Skeletal muscle satellite cell (primary cell): ENCODE measurements around the gene RASSF5.

Experiments
- H3K27me3 ChIP-seq: 2 replicates; pipeline ENCODE4 v1.7.0; 2013; ENCODE audit warnings: low read length; ENCODE audit not compliant: control insufficient read depth, insufficient read depth
- H3K36me3 ChIP-seq: 2 replicates; pipeline ENCODE4 v1.7.0; 2013; ENCODE audit warnings: mild to moderate bottlenecking, control low read depth, low read length; ENCODE audit not compliant: insufficient read depth
- H3K4me1 ChIP-seq: 2 replicates; pipeline ENCODE4 v1.7.0; 2013; ENCODE audit warnings: low read length; ENCODE audit not compliant: control insufficient read depth, insufficient read depth
- H3K4me2 ChIP-seq: 2 replicates; pipeline ENCODE4 v1.7.0; 2013; ENCODE audit warnings: mild to moderate bottlenecking, low read length
- H3K4me3 ChIP-seq: 2 replicates; pipeline ENCODE4 v1.7.0; 2013; ENCODE audit warnings: low read length
- H3K9ac ChIP-seq: 2 replicates; pipeline ENCODE4 v1.7.0; 2013; ENCODE audit warnings: mild to moderate bottlenecking, low read depth, low read length, moderate library complexity
- H3K9me3 ChIP-seq: replicated peaks from 2 replicates; pipeline ENCODE4 v1.7.0; 2013; ENCODE audit warnings: mild to moderate bottlenecking, control low read depth, low read length

The RASSF5 gene

DNA sequence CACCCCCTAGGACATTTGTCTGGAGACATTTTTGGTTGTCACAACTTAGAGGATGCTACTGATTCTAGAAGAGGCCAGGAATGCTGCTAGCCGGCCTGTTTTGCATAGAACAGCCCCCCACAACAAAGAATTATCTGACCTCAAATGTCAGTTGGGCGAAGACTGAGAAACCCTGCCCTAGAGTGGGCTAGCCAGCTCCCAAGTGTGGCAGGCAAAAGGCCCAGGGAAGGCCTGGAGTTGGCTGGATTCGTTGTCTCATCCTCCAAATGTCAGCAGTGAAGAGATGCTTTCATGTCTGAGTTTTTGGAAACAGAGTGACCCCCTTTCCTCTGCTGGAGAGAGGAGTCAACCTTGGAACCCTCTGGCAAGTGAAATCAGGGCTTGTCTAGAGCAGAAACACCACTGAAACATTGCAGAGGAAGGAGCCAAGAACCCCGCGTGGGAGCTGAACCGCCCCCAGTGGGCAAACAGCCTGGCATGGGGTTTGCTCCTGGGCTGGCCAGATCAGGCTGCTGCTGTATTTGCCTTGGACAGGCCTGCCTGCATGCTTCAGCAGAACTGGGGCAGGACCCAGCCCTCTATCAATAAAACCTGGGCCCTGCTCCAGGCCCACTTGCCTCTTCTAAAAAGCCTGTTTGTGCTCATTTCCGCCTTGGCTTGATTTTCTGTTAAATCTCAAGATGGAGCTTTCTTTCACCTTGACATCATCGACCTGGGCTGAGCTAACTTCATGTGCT lies 32.9 kb downstream of the RASSF5 start:
- H3K36me3 ChIP-seq = no peaks in the 10 kb centered on the region
- no peak overlapping the region for H3K9ac ChIP-seq
- no peak overlapping the region for H3K4me2 ChIP-seq
- peaks cover 8% of the 10 kb centered on the region for H3K4me1 ChIP-seq
- H3K27me3 ChIP-seq = peaks cover 16% of the 10 kb centered on the region
- H3K9me3 ChIP-seq = no peaks in the 10 kb centered on the region
- no peak overlapping the region for H3K4me3 ChIP-seq

DNA sequence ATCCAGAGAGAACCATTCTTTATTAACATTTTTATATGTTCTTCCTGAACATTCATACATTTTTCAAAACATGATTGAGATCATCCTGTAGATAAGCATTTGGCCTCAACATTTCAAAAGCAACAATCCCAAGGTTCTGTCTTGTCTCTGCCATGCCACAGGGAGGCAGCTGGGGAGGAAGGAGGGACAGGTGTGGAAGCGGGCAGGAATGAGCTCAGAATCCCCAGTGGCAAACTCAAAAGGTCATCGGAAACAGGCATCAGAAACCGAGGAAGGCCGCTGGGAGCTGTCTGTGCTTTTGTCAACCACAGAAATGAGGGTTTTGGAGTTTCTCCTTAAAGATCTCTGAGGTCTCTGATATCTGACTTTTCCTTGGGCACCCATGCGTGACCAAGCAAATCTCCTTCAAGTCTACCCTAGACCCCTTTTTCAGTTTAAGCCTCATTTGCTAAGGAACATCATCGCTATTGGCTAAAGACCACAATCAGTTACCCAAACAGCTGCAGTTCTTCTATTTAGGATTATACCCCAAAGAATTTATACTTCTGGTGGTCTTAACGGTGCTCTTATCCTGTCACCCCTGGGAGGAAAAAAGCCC lies 34.0 kb downstream of the RASSF5 start:
- no peaks in the 10 kb centered on the region for H3K9me3 ChIP-seq
- no peak overlapping the region for H3K4me3 ChIP-seq
- H3K27me3 ChIP-seq = peaks cover 8% of the 10 kb centered on the region
- H3K4me2 ChIP-seq = no peak overlapping the region
- H3K36me3 ChIP-seq = no peaks in the 10 kb centered on the region
- peaks cover 8% of the 10 kb centered on the region for H3K4me1 ChIP-seq
- no peak overlapping the region for H3K9ac ChIP-seq

DNA sequence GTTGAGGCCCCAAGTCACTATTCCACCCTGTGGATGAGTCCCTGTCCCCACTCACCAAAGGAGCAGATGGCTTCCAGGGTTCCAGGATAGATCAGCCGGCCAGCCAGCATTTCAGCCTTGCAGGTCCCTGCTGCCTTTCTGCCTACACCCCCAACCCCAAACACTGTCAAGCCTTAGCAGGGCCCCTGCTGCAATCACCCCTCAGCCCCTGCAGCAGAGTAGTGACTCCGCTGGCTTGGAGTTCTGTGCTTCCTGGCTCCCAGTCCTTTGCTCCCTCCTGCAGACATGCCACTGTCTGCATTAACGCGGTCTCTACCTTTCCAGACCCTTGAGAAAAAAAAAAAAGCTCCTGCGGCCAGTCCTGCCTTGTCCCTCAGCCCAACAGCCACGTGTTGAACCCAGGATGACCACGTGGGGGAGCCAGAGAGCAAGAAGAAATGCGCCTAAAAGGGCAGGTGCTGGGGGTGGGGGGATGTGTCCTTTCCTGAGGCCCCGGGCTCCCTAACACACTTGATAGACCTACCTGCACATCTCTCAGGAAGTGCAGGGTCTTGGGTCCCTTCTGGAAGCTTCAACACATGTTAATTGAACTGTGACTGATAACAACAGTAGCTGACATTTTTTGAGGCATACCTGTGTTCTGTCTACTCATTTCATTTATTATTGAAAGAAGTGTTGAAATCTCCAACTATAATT lies 37.4 kb downstream of the RASSF5 start:
- no peaks in the 10 kb centered on the region for H3K36me3 ChIP-seq
- H3K9ac ChIP-seq = no peak overlapping the region
- H3K4me2 ChIP-seq = no peak overlapping the region
- H3K4me1 ChIP-seq = peaks cover 8% of the 10 kb centered on the region
- no peak overlapping the region for H3K4me3 ChIP-seq
- no peaks in the 10 kb centered on the region for H3K9me3 ChIP-seq
- H3K27me3 ChIP-seq = peaks cover 3% of the 10 kb centered on the region

DNA sequence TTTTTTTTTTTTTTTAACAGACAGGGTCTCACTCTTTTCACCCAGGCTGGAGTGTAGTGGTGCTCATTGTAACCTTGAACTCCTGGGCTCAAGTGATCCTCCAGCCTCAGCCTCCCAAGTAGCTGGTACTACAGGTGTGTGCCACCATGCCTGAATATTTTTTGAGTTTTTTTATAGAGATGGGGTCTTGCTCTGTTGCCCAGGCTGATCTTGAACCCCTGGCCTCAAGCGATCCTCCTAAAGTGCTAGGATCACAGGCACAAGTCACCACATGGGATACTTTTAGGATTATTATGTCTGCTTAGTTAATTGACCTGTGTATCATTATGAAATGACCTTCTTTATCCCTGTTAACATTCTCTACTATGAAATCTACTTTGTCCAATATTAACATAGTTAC lies 38.0 kb downstream of the RASSF5 start:
- Histone ChIP-seq H3K27me3 (peaks cover 10% of the 10 kb centered on the region), H3K9me3 (no peaks in the 10 kb centered on the region), H3K36me3 (no peaks in the 10 kb centered on the region), H3K9ac (no peak overlapping the region), H3K4me2 (no peak overlapping the region), H3K4me3 (no peak overlapping the region), H3K4me1 (peaks cover 3% of the 10 kb centered on the region)

DNA sequence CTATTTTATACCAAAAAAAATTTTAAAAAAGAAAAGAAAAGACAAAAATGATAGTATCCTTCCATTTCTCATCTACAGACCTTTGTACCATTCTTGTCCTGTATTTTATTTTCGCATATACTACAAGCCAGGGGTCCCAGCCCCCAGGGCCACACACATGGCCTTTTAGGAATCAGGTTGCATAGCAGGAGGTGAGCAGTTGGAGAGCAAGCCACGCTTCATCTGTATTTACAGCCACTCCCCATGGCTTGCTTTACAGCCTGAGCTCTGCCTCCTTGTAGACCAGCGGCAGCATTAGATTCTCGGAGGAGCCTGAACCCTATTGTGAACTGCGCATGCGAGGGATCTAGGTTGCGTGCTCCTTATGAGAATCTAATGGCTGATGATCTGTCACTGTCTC lies 39.8 kb downstream of the RASSF5 start:
- H3K4me2 ChIP-seq = no peak overlapping the region
- H3K27me3 ChIP-seq = peaks cover 23% of the 10 kb centered on the region
- H3K4me1 ChIP-seq = no peaks in the 10 kb centered on the region
- no peaks in the 10 kb centered on the region for H3K9me3 ChIP-seq
- H3K36me3 ChIP-seq = no peaks in the 10 kb centered on the region
- no peak overlapping the region for H3K9ac ChIP-seq
- no peak overlapping the region for H3K4me3 ChIP-seq

DNA sequence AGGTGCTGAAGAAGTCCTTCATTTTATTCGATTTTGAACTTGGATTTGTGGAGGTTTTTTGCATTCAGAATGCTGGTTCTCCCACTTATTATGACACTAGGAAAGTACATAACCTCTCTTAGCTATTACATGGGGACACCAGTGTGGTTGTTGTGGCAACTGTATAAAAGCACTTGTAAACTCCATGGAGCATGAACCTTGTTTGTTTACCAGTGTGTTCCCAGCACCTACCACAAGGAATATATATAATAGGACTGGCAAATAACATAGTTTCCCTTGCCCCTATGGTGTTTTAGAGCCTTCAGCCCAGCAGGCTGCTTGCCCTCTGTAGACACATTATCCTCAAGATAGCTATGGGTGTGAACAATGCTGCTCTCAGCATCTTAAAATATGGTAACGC lies 43.1 kb downstream of the RASSF5 start:
- H3K4me3 ChIP-seq = no peak overlapping the region
- no peak overlapping the region for H3K9ac ChIP-seq
- no peaks in the 10 kb centered on the region for H3K9me3 ChIP-seq
- H3K4me2 ChIP-seq = no peak overlapping the region
- H3K4me1 ChIP-seq = peaks cover 2% of the 10 kb centered on the region
- H3K36me3 ChIP-seq = no peaks in the 10 kb centered on the region
- H3K27me3 ChIP-seq = peaks cover 48% of the 10 kb centered on the region

DNA sequence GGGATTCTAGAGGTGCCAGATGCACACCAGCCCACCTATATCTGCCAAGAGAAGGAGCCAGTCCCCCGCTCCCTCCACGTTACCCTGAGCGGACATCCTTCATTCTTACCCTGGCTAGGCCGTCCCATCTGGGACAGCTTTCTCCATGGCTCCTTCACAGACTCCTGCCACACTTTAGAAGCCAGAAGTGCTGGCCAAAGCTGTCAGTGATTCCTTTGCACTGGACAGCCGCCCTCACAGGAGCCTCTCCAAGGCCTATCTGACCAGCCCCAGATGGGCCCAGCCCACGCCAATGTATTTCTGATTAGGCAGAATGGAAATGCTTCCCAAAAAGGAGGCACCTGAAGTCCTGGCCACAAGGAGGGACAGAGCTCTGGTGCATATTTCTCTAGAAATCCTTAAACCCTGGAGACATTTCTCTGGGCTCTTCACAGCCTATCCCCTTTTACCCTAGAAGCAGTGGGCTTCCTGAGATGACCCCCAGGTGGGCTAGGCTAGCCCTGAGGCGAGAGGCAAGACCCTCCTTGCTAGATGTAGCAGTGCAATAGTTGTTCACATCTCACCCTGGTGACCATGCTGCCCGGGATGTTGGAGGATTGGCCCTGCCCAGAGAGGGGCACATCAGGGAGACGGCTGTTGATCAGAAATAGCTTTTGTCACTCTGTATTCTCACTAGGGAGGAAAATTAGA lies 44.1 kb downstream of the RASSF5 start:
- no peaks in the 10 kb centered on the region for H3K9me3 ChIP-seq
- peaks cover 58% of the 10 kb centered on the region for H3K27me3 ChIP-seq
- no peak overlapping the region for H3K9ac ChIP-seq
- peaks cover 3% of the 10 kb centered on the region for H3K4me1 ChIP-seq
- H3K36me3 ChIP-seq = no peaks in the 10 kb centered on the region
- H3K4me2 ChIP-seq = no peak overlapping the region
- no peak overlapping the region for H3K4me3 ChIP-seq

DNA sequence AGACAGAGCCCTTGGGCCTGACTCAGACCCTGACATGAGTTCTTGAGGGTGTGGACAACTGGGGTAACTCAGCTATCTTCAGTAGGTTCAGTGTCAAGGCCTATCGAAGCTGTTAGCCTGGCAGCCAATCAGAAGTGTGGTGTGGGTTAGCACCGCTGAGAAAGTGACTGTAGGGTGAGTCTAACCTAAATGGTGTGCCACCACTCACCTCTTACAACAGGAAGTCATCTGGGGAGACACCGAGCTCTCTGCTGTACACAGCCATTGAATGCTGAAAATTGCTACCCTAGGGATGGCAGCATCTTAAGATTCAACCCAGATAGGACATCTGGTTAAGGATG lies 44.6 kb downstream of the RASSF5 start:
- no peak overlapping the region for H3K9ac ChIP-seq

DNA sequence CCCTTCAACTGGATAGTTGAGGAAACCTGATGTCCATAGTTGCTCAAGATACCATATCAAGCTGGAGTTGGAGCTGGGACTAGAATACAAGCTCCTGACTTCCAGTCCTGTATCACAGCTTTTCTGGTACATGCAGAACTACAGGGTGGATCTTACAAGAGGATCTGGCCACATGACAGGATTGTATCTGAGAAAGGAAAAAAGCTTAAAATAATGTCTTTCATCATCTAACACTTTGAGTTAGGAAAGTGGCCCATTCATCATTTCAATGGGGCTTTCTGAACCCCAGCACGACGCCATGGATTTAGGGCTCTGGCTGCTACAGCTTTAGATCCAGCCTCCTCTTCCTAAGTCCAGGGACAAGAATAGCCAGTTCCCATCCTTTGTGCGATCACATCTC lies 46.9 kb downstream of the RASSF5 start:
- Histone ChIP-seq H3K4me2 (no peak overlapping the region), H3K27me3 (peaks cover 59% of the 10 kb centered on the region), H3K4me3 (no peak overlapping the region), H3K9me3 (no peaks in the 10 kb centered on the region), H3K36me3 (no peaks in the 10 kb centered on the region), H3K4me1 (peaks cover 11% of the 10 kb centered on the region), H3K9ac (no peak overlapping the region)

More for the DNA sequence above, 44.6 kb downstream of the RASSF5 start:
- H3K4me1 ChIP-seq = peaks cover 3% of the 10 kb centered on the region
- H3K4me3 ChIP-seq = no peak overlapping the region
- H3K9me3 ChIP-seq = no peaks in the 10 kb centered on the region
- peaks cover 59% of the 10 kb centered on the region for H3K27me3 ChIP-seq
- no peak overlapping the region for H3K4me2 ChIP-seq
- H3K36me3 ChIP-seq = no peaks in the 10 kb centered on the region

DNA sequence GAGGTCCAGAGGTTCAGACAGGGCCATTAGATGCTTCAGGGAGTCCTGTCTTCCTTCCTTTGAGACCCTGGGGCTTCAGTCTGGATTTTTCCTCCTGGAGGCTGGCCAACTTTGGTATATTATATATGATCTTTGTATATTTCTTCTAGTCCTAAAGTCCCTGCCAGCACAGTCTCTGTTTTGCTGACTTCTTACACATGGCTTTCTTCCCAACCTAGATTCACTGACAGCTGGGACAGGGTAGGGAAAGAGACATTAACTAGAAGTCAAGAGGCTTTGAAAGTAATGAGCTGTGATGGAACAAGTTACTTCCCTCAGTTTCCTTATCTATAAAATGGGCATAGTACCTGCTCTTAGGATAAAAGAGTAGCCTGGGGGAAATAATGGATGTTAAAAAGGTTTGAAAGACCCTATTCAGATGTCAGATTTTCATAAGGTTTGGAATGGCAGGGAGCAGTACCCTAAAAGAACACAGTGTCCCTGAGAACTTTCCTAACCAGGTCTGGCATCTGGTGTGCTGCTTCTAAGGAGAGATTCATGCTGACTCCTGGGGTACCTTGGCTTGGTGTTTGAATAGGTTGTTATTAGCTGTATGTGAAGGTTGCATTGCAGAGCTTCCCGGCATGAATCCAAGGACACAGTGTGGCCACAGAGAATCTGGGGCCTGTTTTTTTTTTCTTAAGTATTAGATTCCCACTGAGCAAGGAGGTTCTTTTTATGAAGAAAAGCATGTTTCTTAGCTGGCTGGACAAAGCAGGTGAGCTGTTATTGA lies 47.6 kb downstream of the RASSF5 start:
- H3K4me2 ChIP-seq = no peak overlapping the region
- no peak overlapping the region for H3K4me3 ChIP-seq
- H3K4me1 ChIP-seq = peaks cover 11% of the 10 kb centered on the region
- H3K9me3 ChIP-seq = no peaks in the 10 kb centered on the region
- H3K9ac ChIP-seq = no peak overlapping the region
- peaks cover 54% of the 10 kb centered on the region for H3K27me3 ChIP-seq
- no peaks in the 10 kb centered on the region for H3K36me3 ChIP-seq

DNA sequence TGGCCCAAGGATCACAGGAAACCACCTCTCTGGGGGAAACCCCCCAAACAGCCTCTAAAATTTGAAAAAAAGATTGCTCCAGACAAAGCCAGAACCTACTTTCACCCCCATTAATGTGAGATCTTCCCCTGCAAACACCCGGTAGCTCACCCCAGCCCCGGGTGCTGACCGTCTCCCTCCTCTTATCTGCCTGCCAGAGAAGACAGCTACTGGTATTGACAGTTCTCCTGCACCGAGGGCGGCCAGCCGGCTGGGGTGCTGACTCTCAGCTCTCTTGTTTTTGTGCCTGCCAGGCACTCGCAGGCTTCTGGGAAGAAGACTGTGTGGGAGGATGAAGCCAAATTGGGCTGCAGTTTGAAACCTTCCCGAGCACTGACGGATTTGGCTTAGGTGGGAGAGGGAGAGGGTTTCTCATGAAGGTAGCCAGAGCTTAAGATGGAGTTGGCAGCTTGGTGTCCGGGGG lies 48.2 kb downstream of the RASSF5 start:
- Histone ChIP-seq H3K36me3 (no peaks in the 10 kb centered on the region), H3K9me3 (no peaks in the 10 kb centered on the region), H3K4me1 (peaks cover 11% of the 10 kb centered on the region), H3K9ac (no peak overlapping the region), H3K4me2 (no peak overlapping the region), H3K27me3 (peaks cover 48% of the 10 kb centered on the region), H3K4me3 (no peak overlapping the region)
